Mammary epithelial cell (primary cell): ENCODE measurements around the gene ZHX3.

ENCODE experiments used
- CTCF ChIP-seq, 2 donors: IDR thresholded peaks in 1 of 2; conservative IDR thresholded peaks in 1 of 2; 2 replicates each; pipeline ENCODE4 v1.5.1; 2011 to 2012; ENCODE audit warnings: inconsistent platforms in 2 of 2, low read length in 2 of 2, mild to moderate bottlenecking in 2 of 2, control low read depth in 1 of 2, low read depth in 1 of 2; ENCODE audit not compliant: insufficient read depth in 1 of 2; ENCODE audit errors: extremely low read depth in 1 of 2
- EZH2 ChIP-seq: IDR thresholded peaks from 2 replicates; pipeline ENCODE4 v1.6.1; 2012; ENCODE audit warnings: low read length, inconsistent platforms, borderline replicate concordance

- no peak for TF ChIP-seq EZH2
- TF ChIP-seq CTCF (conservative IDR thresholded peaks at IDR 0.05 in 1 of 2, IDR thresholded peaks at IDR 0.05 in 1 of 2; ENCODE audit: extremely low read depth in 1 of 2, insufficient read depth in 1 of 2, low read depth in 1 of 2, low read length in 2 of 2): no peak
Measured at GRCh38 chr20:41179961-41180360, 137.6 kb downstream of the ZHX3 start.
